ENCODE data around the gene MED26. TPM values are rescaled to one million over a fixed set of nuclear protein-coding genes. Genes with fewer than 3 reads are reported as not detected.

The MED26 gene
- total RNA-seq, 1 donor from 2014 or later = 3.5 TPM

DNA sequence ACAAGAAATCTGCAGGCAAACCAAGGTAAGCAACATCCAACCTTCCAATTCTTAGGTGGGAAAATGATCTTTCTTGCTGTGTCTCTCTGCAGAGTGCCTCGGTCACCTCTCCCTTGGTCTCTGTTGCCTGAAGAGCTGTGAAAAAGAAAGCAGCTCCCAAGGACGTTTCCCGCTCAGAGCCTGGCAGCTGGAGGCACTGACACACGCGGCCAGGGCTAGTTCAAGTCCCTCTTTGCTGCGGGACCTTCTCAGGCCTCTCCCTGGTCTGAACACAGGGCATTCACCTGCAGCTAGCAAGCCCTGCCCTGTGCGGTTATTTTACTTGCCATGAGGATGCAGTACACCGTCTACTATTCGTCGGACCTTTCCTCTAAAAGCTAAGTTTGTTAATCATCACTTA is 3.8 kb downstream of the MED26 start:
- Histone ChIP-seq H3K27ac (no peak overlapping the region), H3K9me3 (no peaks in the 10 kb centered on the region), H3K4me1 (peaks cover 10 to 23% of the 10 kb centered on the region in 2 donors), H3K36me3 (peaks cover 0 to 5% of the 10 kb centered on the region in 2 donors), H3K4me3 (no peak overlapping the region), H3K27me3 (no peaks in the 10 kb centered on the region)
- DNase-seq (ENCODE audit: low spot score in 2 of 2) = no peak
- intact Hi-C loops (cut with DNase I) = no loop called here
- TF ChIP-seq, protein P1, sequence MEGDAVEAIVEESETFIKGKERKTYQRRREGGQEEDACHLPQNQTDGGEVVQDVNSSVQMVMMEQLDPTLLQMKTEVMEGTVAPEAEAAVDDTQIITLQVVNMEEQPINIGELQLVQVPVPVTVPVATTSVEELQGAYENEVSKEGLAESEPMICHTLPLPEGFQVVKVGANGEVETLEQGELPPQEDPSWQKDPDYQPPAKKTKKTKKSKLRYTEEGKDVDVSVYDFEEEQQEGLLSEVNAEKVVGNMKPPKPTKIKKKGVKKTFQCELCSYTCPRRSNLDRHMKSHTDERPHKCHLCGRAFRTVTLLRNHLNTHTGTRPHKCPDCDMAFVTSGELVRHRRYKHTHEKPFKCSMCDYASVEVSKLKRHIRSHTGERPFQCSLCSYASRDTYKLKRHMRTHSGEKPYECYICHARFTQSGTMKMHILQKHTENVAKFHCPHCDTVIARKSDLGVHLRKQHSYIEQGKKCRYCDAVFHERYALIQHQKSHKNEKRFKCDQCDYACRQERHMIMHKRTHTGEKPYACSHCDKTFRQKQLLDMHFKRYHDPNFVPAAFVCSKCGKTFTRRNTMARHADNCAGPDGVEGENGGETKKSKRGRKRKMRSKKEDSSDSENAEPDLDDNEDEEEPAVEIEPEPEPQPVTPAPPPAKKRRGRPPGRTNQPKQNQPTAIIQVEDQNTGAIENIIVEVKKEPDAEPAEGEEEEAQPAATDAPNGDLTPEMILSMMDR (IDR thresholded peaks at IDR 0.05) = no peak

DNA sequence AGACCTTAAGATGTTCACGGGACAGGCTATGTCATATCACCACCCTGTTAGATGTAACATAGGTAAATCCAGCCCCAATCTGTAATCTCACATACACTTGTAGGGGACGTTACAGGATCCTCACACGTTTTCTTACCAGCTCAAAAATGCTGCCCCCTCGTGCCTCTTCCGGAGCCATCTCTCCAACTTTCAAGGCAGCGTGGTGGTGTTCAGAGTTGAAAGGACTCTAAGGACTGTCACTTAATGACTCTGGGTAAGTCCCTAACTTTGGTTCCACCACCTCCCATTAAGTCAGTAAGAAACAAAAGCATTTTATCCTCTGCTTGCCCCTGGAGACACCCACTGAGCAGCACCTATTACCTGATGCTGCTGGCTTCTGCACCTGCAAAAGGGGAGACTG is 4.4 kb downstream of the MED26 start:
- H3K36me3 ChIP-seq = peaks cover 0 to 5% of the 10 kb centered on the region in 2 donors
- peaks cover 10 to 21% of the 10 kb centered on the region in 2 donors for H3K4me1 ChIP-seq
- H3K27ac ChIP-seq = no peak overlapping the region
- no peaks in the 10 kb centered on the region for H3K27me3 ChIP-seq
- intact Hi-C loops (cut with DNase I) = no loop called here
- no peak overlapping the region for H3K4me3 ChIP-seq
- no peak for DNase-seq (ENCODE audit: low spot score in 2 of 2)
- TF ChIP-seq, protein P1 (IDR thresholded peaks at IDR 0.05) = no peak
- H3K9me3 ChIP-seq = no peaks in the 10 kb centered on the region

DNA sequence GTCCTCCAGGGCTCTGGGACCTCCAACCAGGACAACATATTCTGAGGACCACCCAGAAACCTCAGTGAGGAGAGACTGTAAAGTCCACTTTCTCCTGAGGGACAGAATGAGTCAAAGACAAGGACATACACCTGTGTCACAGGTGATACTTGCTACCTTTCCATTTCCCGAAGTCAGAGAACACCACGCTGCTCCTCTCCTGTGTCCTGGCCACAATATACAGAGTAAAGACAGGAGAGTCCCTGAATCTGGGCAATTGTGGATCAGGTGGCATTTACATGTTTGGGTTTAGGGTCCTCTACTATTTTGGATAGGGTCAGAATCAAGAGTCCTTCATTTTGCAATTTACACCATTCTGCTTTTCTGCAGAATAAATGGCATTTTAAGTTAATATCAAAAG is 4.9 kb downstream of the MED26 start:
- no peak for DNase-seq (ENCODE audit: low spot score in 2 of 2)
- intact Hi-C loops (cut with DNase I) = no loop called here
- peaks cover 10 to 21% of the 10 kb centered on the region in 2 donors for H3K4me1 ChIP-seq
- H3K9me3 ChIP-seq = no peaks in the 10 kb centered on the region
- H3K27me3 ChIP-seq = no peaks in the 10 kb centered on the region
- peaks cover 0 to 5% of the 10 kb centered on the region in 2 donors for H3K36me3 ChIP-seq
- H3K4me3 ChIP-seq = no peak overlapping the region
- H3K27ac ChIP-seq = no peak overlapping the region
- TF ChIP-seq, protein P1 (IDR thresholded peaks at IDR 0.05) = no peak

DNA sequence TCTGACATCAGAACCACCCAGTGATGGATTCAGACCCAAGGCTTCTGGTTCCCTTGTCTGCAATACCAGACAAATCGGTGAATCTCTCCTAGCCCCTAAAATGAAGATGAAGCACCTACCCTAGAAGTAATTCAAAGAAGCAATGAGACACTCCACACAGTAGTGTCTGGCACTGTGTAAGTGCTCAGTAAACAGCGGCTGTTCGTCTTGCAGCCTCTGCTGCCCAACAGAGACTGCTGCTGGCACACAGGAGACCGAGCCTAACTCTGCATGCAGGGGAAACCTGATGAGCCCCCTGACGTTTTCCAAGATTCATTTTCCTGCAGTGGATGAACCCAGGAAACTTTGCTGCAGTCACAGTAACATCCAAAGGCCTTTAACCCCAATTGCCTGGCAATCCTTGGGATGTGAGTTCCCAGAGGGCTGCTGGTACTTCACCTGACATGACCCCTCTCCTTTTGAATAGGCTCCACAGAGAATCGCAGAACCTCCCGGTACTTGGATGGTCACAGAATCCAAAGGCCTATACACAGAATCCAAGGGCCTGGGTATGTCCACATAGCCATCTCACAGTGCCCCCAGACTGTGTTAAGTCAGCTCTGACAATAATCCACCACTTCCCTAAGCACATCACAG is 6.7 kb downstream of the MED26 start:
- Histone ChIP-seq H3K9me3 (no peaks in the 10 kb centered on the region), H3K27ac (no peak overlapping the region), H3K36me3 (peaks cover 0 to 5% of the 10 kb centered on the region in 2 donors), H3K4me3 (no peak overlapping the region), H3K4me1 (peaks cover 4 to 13% of the 10 kb centered on the region in 2 donors), H3K27me3 (no peaks in the 10 kb centered on the region)
- TF ChIP-seq, protein P1 (IDR thresholded peaks at IDR 0.05) = no peak
- DNase-seq (ENCODE audit: low spot score in 2 of 2) = no peak
- intact Hi-C loops (cut with DNase I) = no loop called here

DNA sequence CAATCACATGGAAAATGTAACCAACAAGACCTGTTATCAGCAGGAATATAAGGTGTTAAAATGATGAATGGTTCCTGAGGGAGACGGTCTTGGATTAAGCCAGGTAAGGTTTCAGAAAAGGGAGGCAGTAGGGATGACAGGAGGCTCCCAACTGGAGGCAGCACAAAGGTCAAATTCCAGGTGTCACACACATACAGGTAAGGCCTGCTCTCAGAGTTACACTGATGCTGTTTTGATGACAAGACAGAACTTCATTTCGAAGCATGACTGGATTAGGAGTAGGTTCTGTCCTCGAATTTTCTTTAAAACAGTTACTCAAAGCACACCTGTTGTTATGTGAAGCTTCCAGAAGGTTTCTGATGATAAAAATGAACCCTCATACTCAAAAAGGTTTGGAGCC is 7.4 kb downstream of the MED26 start:
- Histone ChIP-seq H3K4me1 (peaks cover 4 to 9% of the 10 kb centered on the region in 2 donors), H3K27ac (no peak overlapping the region), H3K27me3 (no peaks in the 10 kb centered on the region), H3K9me3 (no peaks in the 10 kb centered on the region), H3K4me3 (no peak overlapping the region), H3K36me3 (peaks cover 0 to 5% of the 10 kb centered on the region in 2 donors)
- DNase-seq (ENCODE audit: low spot score in 2 of 2) = no peak
- intact Hi-C loops (cut with DNase I) = no loop called here
- TF ChIP-seq, protein P1 (IDR thresholded peaks at IDR 0.05) = no peak

Measured in ascending aorta (tissue), 2 donors.